Neural progenitor cell (in vitro differentiated cells): ENCODE measurements around the gene NDUFB10.

Experiments used
- CTCF ChIP-seq: fragments of 200-600 bp; sonication (generic); IDR thresholded peaks from 2 replicates; pipeline ENCODE4 v1.5.1; 2017; ENCODE audit warnings: antibody characterized with exemption, mild to moderate bottlenecking
- EZH2 ChIP-seq: fragments of 200-600 bp; sonication (generic); IDR thresholded peaks from 2 replicates; pipeline ENCODE4 v1.6.1; 2017; ENCODE audit warnings: antibody characterized with exemption, mild to moderate bottlenecking, moderate library complexity
- EZH2phosphoT487 ChIP-seq: fragments of 200-600 bp; sonication (generic); IDR thresholded peaks from 2 replicates; pipeline ENCODE4 v1.6.1; 2017; ENCODE audit warnings: antibody characterized with exemption

- TF ChIP-seq CTCF: no peak
- TF ChIP-seq EZH2phosphoT487: no peak
- TF ChIP-seq EZH2: no peak
These were observed 21.0 kb upstream of the NDUFB10 start for GRCh38 chr16:1938316-1938715.
